HepG2 (cell line): ENCODE data around the gene SLC25A25. TPM values are rescaled to one million over a fixed set of nuclear protein-coding genes. Genes with fewer than 3 reads are reported as not detected.

Source experiments
- ATAC-seq: fragments of 200-7000 bp; cut with Tn5 transposase; 3 replicates; pipeline ENCODE4 v1.9.1; 2020; ENCODE audit warnings: mild to moderate bottlenecking, moderate library complexity
- BruUV-seq: library from RNA; stranded (reverse); fragments of 400-500 nt; replicated peaks from 2 replicates; lab custom pipeline; 2021; lab: Mats Ljungman, UMichigan
- CTCF ChIA-PET: fragments of 300-600 bp; formaldehyde crosslinking; extraction: SDS; loops from one replicate; lab custom pipeline; 2021; ENCODE audit warnings: low total read pairs, inconsistent platforms, low intra/inter-chr PET ratio; lab: Yijun Ruan, JAX
- POLR2A ChIA-PET: fragments of 350-600 bp; sonication (Branson Sonifier 250); formaldehyde crosslinking; loops from one replicate; lab custom pipeline; 2020; ENCODE audit warnings: antibody characterized with exemption, inconsistent platforms; lab: Yijun Ruan, JAX
- DNase-seq: peaks from one replicate; pipeline ENCODE4 v3.0.0-alpha.2; 2015; ENCODE audit warnings: low spot score
- FAIRE-seq: peaks from 3 replicates; lab custom pipeline; 2011; peaks lifted over from hg19 to GRCh38; lab: Jason Lieb, UNC
- H2AFZ ChIP-seq: one replicate; pipeline ENCODE4 v1.6.1; 2011; ENCODE audit warnings: low read length, inconsistent platforms
- H3K27ac ChIP-seq: fragments of 300-600 bp; 3 replicates; pipeline ENCODE4 v1.8.0; 2011; ENCODE audit warnings: mixed run types, mild to moderate bottlenecking, mixed read lengths, low read length, inconsistent platforms; ENCODE audit not compliant: insufficient read depth; ENCODE audit errors: extremely low read length
- H3K27me3 ChIP-seq, 2 experiments: fragments of 200-600 bp in 1 of 2; 2 replicates in 1 of 2; 3 replicates in 1 of 2; pipeline versions ENCODE4 v1.6.0 to v1.8.0; 2011; ENCODE audit warnings: low read length in 2 of 2, mild to moderate bottlenecking in 2 of 2, moderate library complexity in 2 of 2, inconsistent platforms in 1 of 2; ENCODE audit not compliant: insufficient read depth in 2 of 2, control insufficient read depth in 1 of 2
- H3K36me3 ChIP-seq, 2 experiments: fragments of 200-600 bp in 1 of 2; replicated peaks in 1 of 2; 2 replicates in 1 of 2; 3 replicates in 1 of 2; pipeline versions ENCODE4 v1.5.1 to v1.8.0; 2011; ENCODE audit warnings: low read length in 2 of 2, inconsistent platforms in 1 of 2; ENCODE audit not compliant: insufficient read depth in 2 of 2, control insufficient read depth in 1 of 2
- H3K4me1 ChIP-seq: 2 replicates; pipeline ENCODE4 v1.5.1; 2012; ENCODE audit warnings: low read length, inconsistent platforms; ENCODE audit not compliant: insufficient read depth
- H3K4me2 ChIP-seq: 2 replicates; pipeline ENCODE4 v1.6.0; 2011; ENCODE audit warnings: low read depth, low read length, inconsistent platforms
- H3K4me3 ChIP-seq, 3 experiments: fragments of 200-600 bp in 1 of 3; sonication (generic), shearing (Covaris generic) in 1 of 3; replicated peaks in 1 of 3; 2 replicates each; pipeline ENCODE4 v1.5.1; 2011 to 2016; ENCODE audit warnings: low read length in 3 of 3, inconsistent platforms in 2 of 3, low read depth in 2 of 3, mild to moderate bottlenecking in 2 of 3, control low read depth in 1 of 3, mixed read lengths in 1 of 3; ENCODE audit not compliant: insufficient read depth in 1 of 3
- H3K79me2 ChIP-seq: one replicate; pipeline ENCODE4 v1.6.1; 2011; ENCODE audit warnings: low read length, inconsistent platforms; ENCODE audit not compliant: insufficient read depth
- H3K9ac ChIP-seq: 2 replicates; pipeline ENCODE4 v1.6.0; 2011; ENCODE audit warnings: mild to moderate bottlenecking, low read depth, low read length, inconsistent platforms; ENCODE audit not compliant: insufficient read depth
- H3K9me3 ChIP-seq: 2 replicates; pipeline ENCODE4 v1.5.1; 2012; ENCODE audit warnings: mild to moderate bottlenecking, low read length
- H4K20me1 ChIP-seq: 2 replicates; pipeline ENCODE4 v1.6.0; 2011; ENCODE audit warnings: inconsistent platforms, mild to moderate bottlenecking, low read length, moderate library complexity; ENCODE audit not compliant: insufficient read depth
- HDAC2 ChIP-seq: sonication (generic); formaldehyde crosslinking; IDR thresholded peaks from 2 replicates; pipeline ENCODE4 v1.4.0; 2020; ENCODE audit warnings: missing genetic modification reagents
- ISL2 ChIP-seq: sonication (generic); formaldehyde crosslinking; IDR thresholded peaks from 2 replicates; pipeline ENCODE4 v1.5.0; 2020; ENCODE audit warnings: missing genetic modification reagents
- KDM3A ChIP-seq: IDR thresholded peaks from 2 replicates; pipeline ENCODE4 v1.6.1; 2018; ENCODE audit warnings: low read depth, missing compliant biosample characterization
- NKX3-1 ChIP-seq: sonication (generic); formaldehyde crosslinking; IDR thresholded peaks from 2 replicates; pipeline ENCODE4 v1.5.0; 2020; ENCODE audit warnings: missing genetic modification reagents
- RAD21 ChIP-seq: fragments of 450-650 bp; formaldehyde crosslinking; IDR thresholded peaks from 2 replicates; pipeline ENCODE4 v1.5.0; 2020; ENCODE audit warnings: mild to moderate bottlenecking
- RBM22 ChIP-seq: fragments of 200-400 bp; formaldehyde crosslinking; optimal IDR thresholded peaks from 2 replicates; pipeline ENCODE3; 2017; ENCODE audit warnings: mild to moderate bottlenecking, low read length, moderate library complexity
- SMARCC2 ChIP-seq: fragments of 450-650 bp; IDR thresholded peaks from 2 replicates; pipeline ENCODE4 v1.6.1; 2017; ENCODE audit warnings: antibody characterized with exemption, mild to moderate bottlenecking
- TEAD3 ChIP-seq: optimal IDR thresholded peaks from 2 replicates; pipeline ENCODE3; 2016; ENCODE audit warnings: borderline replicate concordance
- THAP11 ChIP-seq: IDR thresholded peaks from 2 replicates; pipeline ENCODE4 v1.6.1; 2016; ENCODE audit warnings: missing biosample characterization, missing genetic modification reagents
- ZBTB7B ChIP-seq: sonication (generic); formaldehyde crosslinking; IDR thresholded peaks from 2 replicates; pipeline ENCODE4 v1.4.0; 2020; ENCODE audit warnings: missing genetic modification reagents
- ZKSCAN5 ChIP-seq: sonication (generic); formaldehyde crosslinking; IDR thresholded peaks from 2 replicates; pipeline ENCODE4 v1.5.1; 2020; ENCODE audit warnings: mild to moderate bottlenecking, missing genetic modification reagents
- ZNF577 ChIP-seq: sonication (generic); formaldehyde crosslinking; IDR thresholded peaks from 2 replicates; pipeline ENCODE4 v1.4.0; 2020; ENCODE audit warnings: mild to moderate bottlenecking, low read depth, missing genetic modification reagents, borderline replicate concordance
- WGBS: methylation state at CpG from one replicate; pipeline ENCODE4 v1.1.6; 2017; ENCODE audit warnings: low lambda C conversion rate; 5-methylcytosine and 5-hydroxymethylcytosine counted together
- in situ Hi-C: cut with HindIII; loops from 2 replicates; pipeline ENCODE4 v1.10.0; 2017; ENCODE audit warnings: low pct_unique_long_range_greater_than_20kb; ENCODE audit not compliant: extremely low pct_ligation_motif_present
- intact Hi-C: fragments of 100-400 bp; cut with micrococcal nuclease; formaldehyde crosslinking; loops from one replicate; pipeline ENCODE4 v1.10.0; 2022; ENCODE audit not compliant: unreplicated experiment
- polyA plus RNA-seq, 8 experiments: library from polyadenylated mRNA; depleted of rRNA in 3 of 8; stranded (reverse) in 7 of 8; unstranded in 1 of 8; fragments of >200 nt; fragmentation: Illumina TruSeq in 4 of 8; extraction: Trizol in 4 of 8; gene quantifications; 2 replicates each; pipeline versions ENCODE4 v1.2.1 to v1.2.3, GENCODE V29; 2011 to 2016; ENCODE audit warnings: low read depth in 4 of 8, missing spikeins in 1 of 8, mixed read lengths in 1 of 8; ENCODE audit not compliant: insufficient read depth in 1 of 8
- total RNA-seq, 5 experiments: library from RNA; depleted of rRNA; stranded (reverse); fragments of >200 nt; fragmentation: Illumina TruSeq; extraction: Trizol; gene quantifications; 2 replicates each; pipeline ENCODE4 v1.2.3, GENCODE V29; 2016; ENCODE audit warnings: low read depth in 1 of 5
- TF ChIP-seq, protein P1 (sequence below): sonication (generic); formaldehyde crosslinking; conservative IDR thresholded peaks from 2 replicates; pipeline ENCODE4 v1.5.0; 2020; ENCODE audit warnings: missing genetic modification reagents
- TF ChIP-seq, protein P2 (sequence below): sonication (generic); formaldehyde crosslinking; IDR thresholded peaks from 2 replicates; pipeline ENCODE4 v1.8.1; 2023; ENCODE audit warnings: mild to moderate bottlenecking, missing genetic modification reagents
- TF ChIP-seq, protein P3 (sequence below): sonication (generic); formaldehyde crosslinking; IDR thresholded peaks from 2 replicates; pipeline ENCODE4 v1.5.0; 2020; ENCODE audit warnings: missing genetic modification reagents
- TF ChIP-seq, protein P4 (sequence below): sonication (generic); formaldehyde crosslinking; IDR thresholded peaks from 2 replicates; pipeline ENCODE4 v1.5.0; 2020; ENCODE audit warnings: mild to moderate bottlenecking, missing genetic modification reagents
- TF ChIP-seq, protein P5 (sequence below): sonication (generic); formaldehyde crosslinking; IDR thresholded peaks from 2 replicates; pipeline ENCODE4 v1.9.0; 2021; ENCODE audit warnings: missing genetic modification reagents, borderline replicate concordance

SLC25A25 gene
- total and polyA plus RNA-seq, 2 of the 13 experiments (the other 11 are each of a cell fraction or from before 2014, with no cell fraction given), result 10.5 to 24.8 TPM

DNA sequence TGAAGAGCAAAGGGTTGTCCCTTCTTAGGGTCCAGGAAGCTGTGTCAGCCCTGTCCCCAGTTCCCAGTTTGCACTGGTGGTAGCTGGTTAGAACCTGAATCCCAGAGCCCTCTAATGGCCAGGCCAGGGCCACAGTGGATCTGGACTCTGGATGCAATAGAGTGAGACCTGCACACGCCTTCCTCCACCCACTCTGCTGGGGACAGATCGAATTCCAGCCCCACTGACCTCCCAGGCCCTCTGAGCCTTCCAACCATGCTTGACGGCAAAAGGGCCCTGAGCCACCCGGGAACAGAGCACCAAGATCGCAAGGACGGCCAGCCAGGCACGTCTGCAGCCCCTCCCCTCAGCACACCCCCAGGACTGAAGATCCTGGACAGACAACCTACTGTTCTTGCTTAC lies 24.6 kb upstream of the SLC25A25 start:
- 5% methylated on average over 3 of the region's 7 CpGs for WGBS
- H3K27ac ChIP-seq, result peak overlapping the region; percentile 53
- intact Hi-C loops, result no loop called here
- TF ChIP-seq NKX3-1 (no peak), RAD21 (0 out of 2 replicates have a peak, but pooled peaks have one; percentile 37), TEAD3 (CRISPR knock-in tag) (peak; percentile 89), ZBTB7B (CRISPR knock-in tag) (no peak), HDAC2 (peak; percentile 78), THAP11 (CRISPR knock-in tag) (peak; percentile 36; the same call in 1 of the 2 replicates), ZNF577 (CRISPR knock-in tag) (no peak), ISL2 (CRISPR knock-in tag) (0 out of 2 replicates have a peak, but pooled peaks have one; percentile 16), KDM3A (0 out of 2 replicates have a peak, but pooled peaks have one; percentile 60), ZKSCAN5 (no peak), SMARCC2 (no peak), RBM22 (no peak)
- TF ChIP-seq, protein P1, sequence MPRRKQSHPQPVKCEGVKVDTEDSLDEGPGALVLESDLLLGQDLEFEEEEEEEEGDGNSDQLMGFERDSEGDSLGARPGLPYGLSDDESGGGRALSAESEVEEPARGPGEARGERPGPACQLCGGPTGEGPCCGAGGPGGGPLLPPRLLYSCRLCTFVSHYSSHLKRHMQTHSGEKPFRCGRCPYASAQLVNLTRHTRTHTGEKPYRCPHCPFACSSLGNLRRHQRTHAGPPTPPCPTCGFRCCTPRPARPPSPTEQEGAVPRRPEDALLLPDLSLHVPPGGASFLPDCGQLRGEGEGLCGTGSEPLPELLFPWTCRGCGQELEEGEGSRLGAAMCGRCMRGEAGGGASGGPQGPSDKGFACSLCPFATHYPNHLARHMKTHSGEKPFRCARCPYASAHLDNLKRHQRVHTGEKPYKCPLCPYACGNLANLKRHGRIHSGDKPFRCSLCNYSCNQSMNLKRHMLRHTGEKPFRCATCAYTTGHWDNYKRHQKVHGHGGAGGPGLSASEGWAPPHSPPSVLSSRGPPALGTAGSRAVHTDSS (CRISPR knock-in tag), result no peak
- TF ChIP-seq, protein P2, sequence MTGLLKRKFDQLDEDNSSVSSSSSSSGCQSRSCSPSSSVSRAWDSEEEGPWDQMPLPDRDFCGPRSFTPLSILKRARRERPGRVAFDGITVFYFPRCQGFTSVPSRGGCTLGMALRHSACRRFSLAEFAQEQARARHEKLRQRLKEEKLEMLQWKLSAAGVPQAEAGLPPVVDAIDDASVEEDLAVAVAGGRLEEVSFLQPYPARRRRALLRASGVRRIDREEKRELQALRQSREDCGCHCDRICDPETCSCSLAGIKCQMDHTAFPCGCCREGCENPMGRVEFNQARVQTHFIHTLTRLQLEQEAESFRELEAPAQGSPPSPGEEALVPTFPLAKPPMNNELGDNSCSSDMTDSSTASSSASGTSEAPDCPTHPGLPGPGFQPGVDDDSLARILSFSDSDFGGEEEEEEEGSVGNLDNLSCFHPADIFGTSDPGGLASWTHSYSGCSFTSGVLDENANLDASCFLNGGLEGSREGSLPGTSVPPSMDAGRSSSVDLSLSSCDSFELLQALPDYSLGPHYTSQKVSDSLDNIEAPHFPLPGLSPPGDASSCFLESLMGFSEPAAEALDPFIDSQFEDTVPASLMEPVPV, result no peak
- TF ChIP-seq, protein P3, sequence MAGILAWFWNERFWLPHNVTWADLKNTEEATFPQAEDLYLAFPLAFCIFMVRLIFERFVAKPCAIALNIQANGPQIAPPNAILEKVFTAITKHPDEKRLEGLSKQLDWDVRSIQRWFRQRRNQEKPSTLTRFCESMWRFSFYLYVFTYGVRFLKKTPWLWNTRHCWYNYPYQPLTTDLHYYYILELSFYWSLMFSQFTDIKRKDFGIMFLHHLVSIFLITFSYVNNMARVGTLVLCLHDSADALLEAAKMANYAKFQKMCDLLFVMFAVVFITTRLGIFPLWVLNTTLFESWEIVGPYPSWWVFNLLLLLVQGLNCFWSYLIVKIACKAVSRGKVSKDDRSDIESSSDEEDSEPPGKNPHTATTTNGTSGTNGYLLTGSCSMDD, result no peak
- TF ChIP-seq, protein P4, sequence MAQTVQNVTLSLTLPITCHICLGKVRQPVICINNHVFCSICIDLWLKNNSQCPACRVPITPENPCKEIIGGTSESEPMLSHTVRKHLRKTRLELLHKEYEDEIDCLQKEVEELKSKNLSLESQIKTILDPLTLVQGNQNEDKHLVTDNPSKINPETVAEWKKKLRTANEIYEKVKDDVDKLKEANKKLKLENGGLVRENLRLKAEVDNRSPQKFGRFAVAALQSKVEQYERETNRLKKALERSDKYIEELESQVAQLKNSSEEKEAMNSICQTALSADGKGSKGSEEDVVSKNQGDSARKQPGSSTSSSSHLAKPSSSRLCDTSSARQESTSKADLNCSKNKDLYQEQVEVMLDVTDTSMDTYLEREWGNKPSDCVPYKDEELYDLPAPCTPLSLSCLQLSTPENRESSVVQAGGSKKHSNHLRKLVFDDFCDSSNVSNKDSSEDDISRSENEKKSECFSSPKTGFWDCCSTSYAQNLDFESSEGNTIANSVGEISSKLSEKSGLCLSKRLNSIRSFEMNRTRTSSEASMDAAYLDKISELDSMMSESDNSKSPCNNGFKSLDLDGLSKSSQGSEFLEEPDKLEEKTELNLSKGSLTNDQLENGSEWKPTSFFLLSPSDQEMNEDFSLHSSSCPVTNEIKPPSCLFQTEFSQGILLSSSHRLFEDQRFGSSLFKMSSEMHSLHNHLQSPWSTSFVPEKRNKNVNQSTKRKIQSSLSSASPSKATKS (CRISPR knock-in tag), result no peak
- TF ChIP-seq, protein P5, sequence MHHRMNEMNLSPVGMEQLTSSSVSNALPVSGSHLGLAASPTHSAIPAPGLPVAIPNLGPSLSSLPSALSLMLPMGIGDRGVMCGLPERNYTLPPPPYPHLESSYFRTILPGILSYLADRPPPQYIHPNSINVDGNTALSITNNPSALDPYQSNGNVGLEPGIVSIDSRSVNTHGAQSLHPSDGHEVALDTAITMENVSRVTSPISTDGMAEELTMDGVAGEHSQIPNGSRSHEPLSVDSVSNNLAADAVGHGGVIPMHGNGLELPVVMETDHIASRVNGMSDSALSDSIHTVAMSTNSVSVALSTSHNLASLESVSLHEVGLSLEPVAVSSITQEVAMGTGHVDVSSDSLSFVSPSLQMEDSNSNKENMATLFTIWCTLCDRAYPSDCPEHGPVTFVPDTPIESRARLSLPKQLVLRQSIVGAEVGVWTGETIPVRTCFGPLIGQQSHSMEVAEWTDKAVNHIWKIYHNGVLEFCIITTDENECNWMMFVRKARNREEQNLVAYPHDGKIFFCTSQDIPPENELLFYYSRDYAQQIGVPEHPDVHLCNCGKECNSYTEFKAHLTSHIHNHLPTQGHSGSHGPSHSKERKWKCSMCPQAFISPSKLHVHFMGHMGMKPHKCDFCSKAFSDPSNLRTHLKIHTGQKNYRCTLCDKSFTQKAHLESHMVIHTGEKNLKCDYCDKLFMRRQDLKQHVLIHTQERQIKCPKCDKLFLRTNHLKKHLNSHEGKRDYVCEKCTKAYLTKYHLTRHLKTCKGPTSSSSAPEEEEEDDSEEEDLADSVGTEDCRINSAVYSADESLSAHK (CRISPR knock-in tag), result no peak

More for the DNA sequence above, 24.6 kb upstream of the SLC25A25 start:
- peak overlapping the region; percentile 36 for H2AFZ ChIP-seq
- peak overlapping the region; percentile 37 for H3K9ac ChIP-seq
- H3K79me2 ChIP-seq, result no peaks in the 10 kb centered on the region
- ATAC-seq, result peak; percentile 98
- peak; percentile 87 for FAIRE-seq
- BruUV-seq, result no TSS peak
- CTCF ChIA-PET, result interaction anchor here (0.7 kb wide), 1 partner anchor 8 kb away, joined by 3 read pairs; no protein-coding TSS in a partner anchor
- H3K4me3 ChIP-seq, result peak overlapping the region; percentile 6 to 62 (median 14)
- no peaks in the 10 kb centered on the region for H3K9me3 ChIP-seq
- in situ Hi-C loops, result no loop called here
- no peaks in the 10 kb centered on the region for H4K20me1 ChIP-seq
- POLR2A ChIA-PET, result interaction anchor here (1.0 to 1.5 kb wide), 2 partner anchors 24 to 93 kb away, joined by 3 read pairs; partner anchors contain the start of gene NAIF1
- peaks cover 56% of the 10 kb centered on the region for H3K4me1 ChIP-seq
- DNase-seq, result peak; percentile 63
- H3K27me3 ChIP-seq, result peaks cover 2 to 3% of the 10 kb centered on the region in 2 experiments; a peak in 1 of 5 replicates
- no peaks in the 10 kb centered on the region for H3K36me3 ChIP-seq
- H3K4me2 ChIP-seq, result peak overlapping the region; percentile 77
